ENCODE data around the gene PRDM1.

The PRDM1 gene

GRCh38 chr6:106084989-106085691, 996 bp upstream of the PRDM1 start:
- no peak overlapping the region for H3K4me3 ChIP-seq (ENCODE audit: low read depth, low read length)
- TF ChIP-seq CTCF (IDR thresholded peaks at IDR 0.05; ENCODE audit: borderline replicate concordance, insufficient read depth, low read depth, low read length), result no peak

- no peak for TF ChIP-seq CTCF (IDR thresholded peaks at IDR 0.05; ENCODE audit: borderline replicate concordance, insufficient read depth, low read depth, low read length)
- no peak overlapping the region for H3K4me3 ChIP-seq (ENCODE audit: low read depth, low read length)
Observed at GRCh38 chr6:106085692-106085983, 498 bp upstream of the PRDM1 start.

GRCh38 chr6:106086814-106087175, 659 bp downstream of the PRDM1 start:
- no peak for TF ChIP-seq CTCF (IDR thresholded peaks at IDR 0.05; ENCODE audit: borderline replicate concordance, insufficient read depth, low read depth, low read length)
- no peak overlapping the region for H3K4me3 ChIP-seq (ENCODE audit: low read depth, low read length)

GRCh38 chr6:106087548-106088325, 1.6 kb downstream of the PRDM1 start:
- H3K4me3 ChIP-seq (ENCODE audit: low read depth, low read length), result no peak overlapping the region

GRCh38 chr6:106090001-106090400, 3.9 kb downstream of the PRDM1 start:
- peak; percentile 24; the same call in 1 of the 2 replicates for TF ChIP-seq CTCF (IDR thresholded peaks at IDR 0.05; ENCODE audit: borderline replicate concordance, insufficient read depth, low read depth, low read length)

More at GRCh38 chr6:106087548-106088325, 1.6 kb downstream of the PRDM1 start:
- no peak for TF ChIP-seq CTCF (IDR thresholded peaks at IDR 0.05; ENCODE audit: borderline replicate concordance, insufficient read depth, low read depth, low read length)

GRCh38 chr6:106092279-106092678, 6.1 kb downstream of the PRDM1 start:
- TF ChIP-seq CTCF (IDR thresholded peaks at IDR 0.05; ENCODE audit: borderline replicate concordance, insufficient read depth, low read depth, low read length), result no peak
- no peak overlapping the region for H3K4me3 ChIP-seq (ENCODE audit: low read depth, low read length)

More at GRCh38 chr6:106090001-106090400, 3.9 kb downstream of the PRDM1 start:
- H3K4me3 ChIP-seq (ENCODE audit: low read depth, low read length), result no peak overlapping the region

All from GM12875 (cell line).